HCT116 (cell line): ENCODE results near the gene ZSWIM6. TPM values are rescaled to one million over a fixed set of nuclear protein-coding genes. Genes with fewer than 3 reads are reported as not detected.

Experiments
- ATAC-seq: fragments of 200-7000 bp; cut with Tn5 transposase; 2 replicates; pipeline ENCODE4 v1.9.1; 2020; ENCODE audit warnings: mild to moderate bottlenecking, moderate library complexity
- BruUV-seq: library from RNA; stranded (reverse); fragments of 400-500 nt; replicated peaks from 2 replicates; lab custom pipeline; 2021; lab: Mats Ljungman, UMichigan
- CTCF ChIA-PET: fragments of 300-600 bp; sonication (Branson Sonifier 250); formaldehyde crosslinking; loops from one replicate; lab custom pipeline; 2021; ENCODE audit warnings: antibody characterized with exemption; lab: Charles Lee
- POLR2A ChIA-PET: fragments of 300-600, 350-600 bp; sonication (Branson Sonifier 250); formaldehyde crosslinking; loops from one replicate; lab custom pipeline; 2021; ENCODE audit warnings: antibody characterized with exemption; lab: Charles Lee
- RAD21 ChIA-PET, 2 experiments: fragments of 300-600 bp; sonication (Branson Sonifier 250); formaldehyde crosslinking; loops; one replicate each; lab custom pipeline; 2023; ENCODE audit warnings: low total read pairs in 2 of 2; ENCODE audit not compliant: uncharacterized antibody in 2 of 2, unreplicated experiment in 2 of 2, low non-redundant PET in 1 of 2; lab: Charles Lee
- DNase-seq: peaks from one replicate; pipeline ENCODE4 v3.0.0-alpha.2; 2010; ENCODE audit warnings: low read depth, low spot score
- H2AFZ ChIP-seq: fragments of 200-600 bp; shearing (Covaris generic), sonication (generic); 2 replicates; pipeline ENCODE4 v1.6.1; 2017; ENCODE audit warnings: low read depth, mixed run types, mixed read lengths, antibody characterized with exemption, low read length; ENCODE audit not compliant: poor library complexity, severe bottlenecking
- H3K27ac ChIP-seq: 2 replicates; pipeline ENCODE4 v1.5.1; 2012; ENCODE audit warnings: low read depth, low read length
- H3K27me3 ChIP-seq: fragments of 200-600 bp; sonication (generic); 2 replicates; pipeline ENCODE4 v1.6.1; 2016; ENCODE audit warnings: mixed run types, low read length, mixed read lengths; ENCODE audit not compliant: insufficient read depth
- H3K36me3 ChIP-seq, 2 experiments: fragments of 200-500 bp in 1 of 2; fragments of 200-600 bp in 1 of 2; sonication (Bioruptor generic) in 1 of 2; sonication (generic) in 1 of 2; 2 replicates each; pipeline versions ENCODE4 v1.5.1 to v1.6.1; 2014 to 2016; ENCODE audit warnings: low read length in 2 of 2, inconsistent platforms in 1 of 2, mixed read lengths in 1 of 2, mixed run types in 1 of 2; ENCODE audit not compliant: insufficient read depth in 2 of 2, control insufficient read depth in 1 of 2
- H3K4me1 ChIP-seq, 2 experiments: fragments of 200-600 bp in 1 of 2; sonication (generic) in 1 of 2; 2 replicates each; pipeline versions ENCODE4 v1.5.1 to v1.6.1; 2012 to 2017; ENCODE audit warnings: low read length in 2 of 2, inconsistent platforms in 1 of 2, mild to moderate bottlenecking in 1 of 2, mixed read lengths in 1 of 2, mixed run types in 1 of 2, moderate library complexity in 1 of 2; ENCODE audit not compliant: insufficient read depth in 2 of 2, control insufficient read depth in 1 of 2
- H3K4me2 ChIP-seq: fragments of 200-600 bp; sonication (generic); 2 replicates; pipeline ENCODE4 v1.6.1; 2017; ENCODE audit warnings: mixed run types, low read length, mixed read lengths
- H3K4me3 ChIP-seq, 2 experiments: fragments of 200-600 bp in 1 of 2; sonication (generic) in 1 of 2; replicated peaks in 1 of 2; 2 replicates each; pipeline ENCODE4 v1.5.1; 2011 to 2016; ENCODE audit warnings: low read length in 2 of 2, control low read depth in 1 of 2, low read depth in 1 of 2, mild to moderate bottlenecking in 1 of 2, mixed read lengths in 1 of 2, mixed run types in 1 of 2
- H3K79me2 ChIP-seq: fragments of 200-600 bp; sonication (generic); 2 replicates; pipeline ENCODE4 v1.6.1; 2017; ENCODE audit warnings: mild to moderate bottlenecking, mixed run types, low read length, moderate library complexity, mixed read lengths; ENCODE audit not compliant: insufficient read depth
- H3K9ac ChIP-seq: fragments of 200-600 bp; sonication (generic); 2 replicates; pipeline ENCODE4 v1.6.1; 2016; ENCODE audit warnings: low read length, mixed read lengths
- H3K9me2 ChIP-seq: fragments of 200-600 bp; sonication (generic), shearing (Covaris generic); 2 replicates; pipeline ENCODE4 v1.6.1; 2017; ENCODE audit warnings: mixed run types, mild to moderate bottlenecking, moderate library complexity; ENCODE audit not compliant: insufficient read depth
- H3K9me3 ChIP-seq, 2 experiments: fragments of 200-500 bp in 1 of 2; fragments of 200-600 bp in 1 of 2; sonication (Bioruptor generic) in 1 of 2; sonication (generic) in 1 of 2; 2 replicates each; pipeline ENCODE4 v1.6.1; 2014 to 2017; ENCODE audit warnings: low read length in 2 of 2, mixed read lengths in 2 of 2, inconsistent platforms in 1 of 2, low read depth in 1 of 2, mild to moderate bottlenecking in 1 of 2, mixed run types in 1 of 2, moderate library complexity in 1 of 2; ENCODE audit not compliant: control insufficient read depth in 1 of 2, insufficient read depth in 1 of 2
- H4K20me1 ChIP-seq: fragments of 200-600 bp; sonication (generic), shearing (Covaris generic); 2 replicates; pipeline ENCODE4 v1.6.1; 2017; ENCODE audit warnings: mixed run types, mild to moderate bottlenecking, moderate library complexity; ENCODE audit not compliant: insufficient read depth
- ATF3 ChIP-seq: IDR thresholded peaks from 2 replicates; pipeline ENCODE4 v1.6.1; 2012
- CBX3 ChIP-seq: IDR thresholded peaks from 2 replicates; pipeline ENCODE4 v1.6.1; 2012; ENCODE audit warnings: low read depth
- CEBPB ChIP-seq: IDR thresholded peaks from 2 replicates; pipeline ENCODE4 v1.6.1; 2012; ENCODE audit warnings: low read depth
- FOSL1 ChIP-seq: IDR thresholded peaks from 2 replicates; pipeline ENCODE4 v1.6.1; 2012; ENCODE audit warnings: low read depth
- POLR2AphosphoS5 ChIP-seq: IDR thresholded peaks from 2 replicates; pipeline ENCODE4 v1.6.1; 2011; ENCODE audit warnings: mild to moderate bottlenecking, low read depth, low read length, moderate library complexity
- RAD21 ChIP-seq: IDR thresholded peaks from 2 replicates; pipeline ENCODE4 v1.6.1; 2012; ENCODE audit warnings: low read depth, mild to moderate bottlenecking
- SIN3A ChIP-seq: IDR thresholded peaks from 2 replicates; pipeline ENCODE4 v1.6.1; 2012; ENCODE audit warnings: low read depth
- SRF ChIP-seq: IDR thresholded peaks from 2 replicates; pipeline ENCODE4 v1.6.1; 2012; ENCODE audit warnings: low read depth
- YY1 ChIP-seq: IDR thresholded peaks from 2 replicates; pipeline ENCODE4 v1.6.1; 2011; ENCODE audit warnings: low read length, low read depth, moderate library complexity, mild to moderate bottlenecking; ENCODE audit not compliant: insufficient replicate concordance; ENCODE audit errors: extremely low read depth
- ZBTB33 ChIP-seq: IDR thresholded peaks from 2 replicates; pipeline ENCODE4 v1.6.1; 2011; ENCODE audit warnings: mild to moderate bottlenecking, low read length, moderate library complexity; ENCODE audit not compliant: insufficient replicate concordance; ENCODE audit errors: extremely low read depth
- intact Hi-C: fragments of 100-400 bp; cut with micrococcal nuclease; formaldehyde crosslinking; loops from 2 replicates; pipeline ENCODE4 v1.10.0; 2022
- total RNA-seq: library from RNA; stranded (reverse); gene quantifications from one replicate; pipeline ENCODE4 v1.2.1, GENCODE V29; 2021; ENCODE audit not compliant: unreplicated experiment
- TF ChIP-seq, protein P1 (sequence below): IDR thresholded peaks from 2 replicates; pipeline ENCODE4 v1.6.1; 2012; ENCODE audit warnings: low read depth

ZSWIM6 gene
- total RNA-seq, 1 experiment from 2014 or later = 7.4 TPM

GRCh38 chr5:61576556-61576955 lies 244.5 kb downstream of the ZSWIM6 start:
- H4K20me1 ChIP-seq = no peaks in the 10 kb centered on the region
- no peaks in the 10 kb centered on the region for H3K36me3 ChIP-seq
- no peak overlapping the region for H3K9ac ChIP-seq
- ATAC-seq (no peak), DNase-seq (no peak)
- intact Hi-C loops = no loop called here
- POLR2A ChIA-PET = no interaction called here
- RAD21 ChIA-PET = no interaction called here
- H3K4me1 ChIP-seq = peaks cover 0 to 5% of the 10 kb centered on the region in 2 experiments; a peak in 1 of 4 replicates
- no peaks in the 10 kb centered on the region for H3K27me3 ChIP-seq
- no peaks in the 10 kb centered on the region for H3K9me3 ChIP-seq
- H3K4me2 ChIP-seq = no peak overlapping the region
- no peak overlapping the region for H2AFZ ChIP-seq
- no peak overlapping the region for H3K4me3 ChIP-seq
- 0 out of 2 replicates have a peak, but pooled peaks cover 4% of the 10 kb centered on the region for H3K9me2 ChIP-seq
- H3K27ac ChIP-seq = no peak overlapping the region
- TF ChIP-seq SRF (no peak), ATF3 (no peak), CEBPB (no peak), POLR2AphosphoS5 (no peak), RAD21 (no peak), FOSL1 (no peak)
- no peaks in the 10 kb centered on the region for H3K79me2 ChIP-seq
- CTCF ChIA-PET = no interaction called here
- no TSS peak for BruUV-seq

DNA sequence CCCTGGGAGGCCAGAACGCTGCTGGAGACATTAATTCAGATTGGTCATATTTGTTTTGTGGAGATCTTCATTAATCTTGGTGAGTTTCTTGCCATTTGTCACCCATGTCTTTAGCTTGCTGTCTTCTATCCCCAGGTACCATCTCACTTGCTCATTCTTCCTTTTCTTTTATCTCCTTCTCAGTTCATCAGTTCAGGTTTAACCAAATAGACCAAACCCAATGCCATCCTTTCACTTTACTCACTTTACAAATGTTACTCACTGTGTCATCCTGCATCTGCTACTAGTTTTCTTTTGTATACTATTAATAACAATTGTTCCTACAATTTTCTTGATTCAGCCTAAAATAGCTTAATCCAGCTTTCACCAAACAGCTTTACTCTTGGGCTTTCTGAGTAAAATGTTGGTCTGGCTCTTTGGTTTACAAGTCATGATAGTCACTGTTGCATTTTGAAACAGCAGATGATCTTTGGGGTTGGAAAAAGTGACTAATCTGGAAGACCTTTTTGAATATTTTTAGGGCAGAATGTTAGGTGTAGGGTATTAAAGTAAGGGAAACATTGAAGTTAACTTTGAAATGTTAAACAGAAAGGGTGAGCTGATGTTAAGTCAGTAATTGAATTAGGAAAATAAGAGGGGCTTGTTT lies 246.9 kb downstream of the ZSWIM6 start:
- no peak overlapping the region for H3K4me2 ChIP-seq
- POLR2A ChIA-PET = no interaction called here
- no TSS peak for BruUV-seq
- no peaks in the 10 kb centered on the region for H3K9me3 ChIP-seq
- H3K79me2 ChIP-seq = no peaks in the 10 kb centered on the region
- DNase-seq = no peak
- RAD21 ChIA-PET = no interaction called here
- intact Hi-C loops = no loop called here
- H3K27me3 ChIP-seq = no peaks in the 10 kb centered on the region
- no peak overlapping the region for H3K9ac ChIP-seq
- no peak overlapping the region for H3K27ac ChIP-seq
- no peak overlapping the region for H2AFZ ChIP-seq
- H3K36me3 ChIP-seq = no peaks in the 10 kb centered on the region
- peaks cover 0 to 5% of the 10 kb centered on the region in 2 experiments; a peak in 1 of 4 replicates for H3K4me1 ChIP-seq
- H4K20me1 ChIP-seq = no peaks in the 10 kb centered on the region
- no peak for ATAC-seq
- no peak overlapping the region for H3K4me3 ChIP-seq
- H3K9me2 ChIP-seq = 0 out of 2 replicates have a peak, but pooled peaks cover 4% of the 10 kb centered on the region
- CTCF ChIA-PET = no interaction called here
- TF ChIP-seq, protein P1, sequence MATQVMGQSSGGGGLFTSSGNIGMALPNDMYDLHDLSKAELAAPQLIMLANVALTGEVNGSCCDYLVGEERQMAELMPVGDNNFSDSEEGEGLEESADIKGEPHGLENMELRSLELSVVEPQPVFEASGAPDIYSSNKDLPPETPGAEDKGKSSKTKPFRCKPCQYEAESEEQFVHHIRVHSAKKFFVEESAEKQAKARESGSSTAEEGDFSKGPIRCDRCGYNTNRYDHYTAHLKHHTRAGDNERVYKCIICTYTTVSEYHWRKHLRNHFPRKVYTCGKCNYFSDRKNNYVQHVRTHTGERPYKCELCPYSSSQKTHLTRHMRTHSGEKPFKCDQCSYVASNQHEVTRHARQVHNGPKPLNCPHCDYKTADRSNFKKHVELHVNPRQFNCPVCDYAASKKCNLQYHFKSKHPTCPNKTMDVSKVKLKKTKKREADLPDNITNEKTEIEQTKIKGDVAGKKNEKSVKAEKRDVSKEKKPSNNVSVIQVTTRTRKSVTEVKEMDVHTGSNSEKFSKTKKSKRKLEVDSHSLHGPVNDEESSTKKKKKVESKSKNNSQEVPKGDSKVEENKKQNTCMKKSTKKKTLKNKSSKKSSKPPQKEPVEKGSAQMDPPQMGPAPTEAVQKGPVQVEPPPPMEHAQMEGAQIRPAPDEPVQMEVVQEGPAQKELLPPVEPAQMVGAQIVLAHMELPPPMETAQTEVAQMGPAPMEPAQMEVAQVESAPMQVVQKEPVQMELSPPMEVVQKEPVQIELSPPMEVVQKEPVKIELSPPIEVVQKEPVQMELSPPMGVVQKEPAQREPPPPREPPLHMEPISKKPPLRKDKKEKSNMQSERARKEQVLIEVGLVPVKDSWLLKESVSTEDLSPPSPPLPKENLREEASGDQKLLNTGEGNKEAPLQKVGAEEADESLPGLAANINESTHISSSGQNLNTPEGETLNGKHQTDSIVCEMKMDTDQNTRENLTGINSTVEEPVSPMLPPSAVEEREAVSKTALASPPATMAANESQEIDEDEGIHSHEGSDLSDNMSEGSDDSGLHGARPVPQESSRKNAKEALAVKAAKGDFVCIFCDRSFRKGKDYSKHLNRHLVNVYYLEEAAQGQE = no peak
- TF ChIP-seq YY1 (no peak), ZBTB33 (no peak), SIN3A (no peak), FOSL1 (no peak), CBX3 (no peak)
